ENCODE data around the gene YY1.

- TF ChIP-seq CTCF (conservative IDR thresholded peaks at IDR 0.05 in 1 of 2, IDR thresholded peaks at IDR 0.05 in 1 of 2; ENCODE audit: extremely low read depth in 1 of 2, insufficient read depth in 1 of 2, low read depth in 1 of 2, low read length in 2 of 2) (no peak), EZH2 (IDR thresholded peaks at IDR 0.05; ENCODE audit: borderline replicate concordance, low read length) (no peak)
Measured at GRCh38 chr14:100288382-100289185, 49.6 kb downstream of the YY1 start.

Measured in mammary epithelial cell (primary cell).